GM21423 (cell line): Measurements from ENCODE around the gene CIC.
"Not testable (repeated sequence)": the region's sequence is repeated elsewhere in the genome, so short reads cannot be mapped to it uniquely, and the experiment has no call there.

Source experiments
- ATAC-seq: cut with Tn5 transposase; IDR thresholded peaks from one replicate; pipeline ENCODE4 v1.9.1; 2021; ENCODE audit warnings: mild to moderate bottlenecking, moderate library complexity; ENCODE audit not compliant: unreplicated experiment

CIC gene

DNA sequence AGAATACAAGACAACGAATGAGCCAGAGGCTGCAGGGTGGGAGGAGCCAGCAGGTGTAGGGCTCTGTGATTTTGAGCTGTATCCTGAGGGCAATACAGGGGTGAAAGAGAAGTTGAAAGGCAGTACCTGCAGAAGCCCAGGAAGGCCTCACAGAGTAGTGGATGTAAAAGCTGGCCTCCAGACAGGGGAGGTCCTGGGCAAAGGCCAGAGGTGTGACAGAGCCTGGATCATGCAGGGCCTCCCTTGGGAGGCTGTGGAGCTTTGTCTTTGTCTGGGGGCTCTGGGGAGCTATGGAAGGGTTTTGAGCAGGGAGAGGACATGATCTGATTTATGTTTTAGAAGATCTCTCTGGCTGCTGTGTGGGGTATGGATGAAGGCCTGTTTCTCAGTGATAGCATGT, 59.1 kb downstream of the CIC start:
- no peak for ATAC-seq

DNA sequence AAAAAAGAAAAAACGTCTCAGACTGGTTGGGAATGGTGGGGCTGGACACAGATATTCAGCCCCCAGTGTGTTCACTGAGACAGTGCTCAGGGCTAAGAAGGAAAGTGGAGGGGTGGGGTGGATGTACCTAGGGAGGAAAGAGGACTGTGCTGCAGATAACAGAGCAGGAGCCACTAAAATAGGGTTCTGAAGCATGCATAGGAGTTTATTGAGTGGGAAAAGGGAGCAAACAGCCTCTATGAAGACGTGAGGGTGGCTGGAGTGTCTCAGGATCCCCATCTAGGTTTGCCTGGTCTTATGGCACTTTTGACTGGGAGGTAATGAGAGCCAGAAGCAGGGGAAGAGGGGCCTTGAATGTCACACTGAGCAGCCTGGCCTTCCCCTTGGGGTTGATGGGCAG, 59.8 kb downstream of the CIC start:
- no peak for ATAC-seq

GRCh38 chr19:42330241-42330711, 61.2 kb downstream of the CIC start:
- ATAC-seq: no peak

DNA sequence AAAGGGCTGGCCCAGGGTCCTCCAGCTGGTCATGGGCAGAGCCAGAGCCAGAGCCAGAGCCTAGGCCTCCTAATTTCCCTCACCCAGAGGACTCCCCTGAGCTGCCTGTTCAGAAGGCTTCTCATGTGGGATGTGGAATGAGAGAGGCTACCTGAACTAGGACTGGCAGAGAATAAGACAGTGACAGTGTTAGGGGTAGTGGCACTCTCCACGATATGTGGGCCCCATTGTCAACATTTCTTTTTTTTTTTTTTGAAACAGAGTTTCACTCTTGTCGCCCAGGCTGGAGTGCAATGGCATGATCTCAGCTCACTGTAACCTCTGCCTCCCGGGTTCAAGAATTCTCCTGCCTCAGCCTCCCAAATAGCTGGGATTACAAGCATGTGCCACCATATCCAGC, 62.3 kb downstream of the CIC start:
- ATAC-seq: not testable (repeated sequence)

GRCh38 chr19:42332059-42332458, 63.0 kb downstream of the CIC start:
- ATAC-seq: no peak

- ATAC-seq: no peak
Measured at GRCh38 chr19:42333018-42333417, 64.0 kb downstream of the CIC start.

- ATAC-seq: no peak
Measured at GRCh38 chr19:42333975-42334696, 65.1 kb downstream of the CIC start.

- ATAC-seq: no peak
Measured at GRCh38 chr19:42334697-42335373, 65.8 kb downstream of the CIC start.

DNA sequence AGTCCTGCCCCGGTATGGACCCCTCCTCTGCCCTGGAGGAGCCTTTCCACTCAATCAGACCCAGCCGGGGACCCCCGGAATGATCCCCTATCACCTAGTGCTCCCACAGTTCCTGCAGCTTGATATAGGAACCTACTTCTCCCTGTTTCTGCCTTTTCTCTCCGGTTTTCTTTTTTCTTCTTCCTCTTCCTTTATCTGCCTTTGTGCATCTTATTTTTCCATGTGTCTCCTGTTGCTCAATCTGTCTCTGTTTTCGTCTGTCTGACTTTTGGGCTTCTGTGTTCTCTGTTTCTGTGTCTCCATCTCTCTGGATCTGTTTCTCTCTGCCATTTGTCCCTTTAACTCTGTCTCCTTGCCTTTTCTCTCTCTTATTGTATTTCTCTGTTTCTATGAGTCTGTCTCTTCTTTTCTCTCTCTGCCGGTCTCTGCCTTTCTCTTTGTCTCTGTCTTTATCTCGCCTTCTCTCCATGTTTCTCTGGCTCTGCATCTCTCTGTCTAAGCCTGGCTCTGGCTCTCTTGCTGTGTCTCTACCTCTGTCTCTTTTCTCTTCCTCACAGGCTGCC, 66.4 kb downstream of the CIC start:
- no peak for ATAC-seq

GRCh38 chr19:42335971-42336370, 66.9 kb downstream of the CIC start:
- no peak for ATAC-seq

DNA sequence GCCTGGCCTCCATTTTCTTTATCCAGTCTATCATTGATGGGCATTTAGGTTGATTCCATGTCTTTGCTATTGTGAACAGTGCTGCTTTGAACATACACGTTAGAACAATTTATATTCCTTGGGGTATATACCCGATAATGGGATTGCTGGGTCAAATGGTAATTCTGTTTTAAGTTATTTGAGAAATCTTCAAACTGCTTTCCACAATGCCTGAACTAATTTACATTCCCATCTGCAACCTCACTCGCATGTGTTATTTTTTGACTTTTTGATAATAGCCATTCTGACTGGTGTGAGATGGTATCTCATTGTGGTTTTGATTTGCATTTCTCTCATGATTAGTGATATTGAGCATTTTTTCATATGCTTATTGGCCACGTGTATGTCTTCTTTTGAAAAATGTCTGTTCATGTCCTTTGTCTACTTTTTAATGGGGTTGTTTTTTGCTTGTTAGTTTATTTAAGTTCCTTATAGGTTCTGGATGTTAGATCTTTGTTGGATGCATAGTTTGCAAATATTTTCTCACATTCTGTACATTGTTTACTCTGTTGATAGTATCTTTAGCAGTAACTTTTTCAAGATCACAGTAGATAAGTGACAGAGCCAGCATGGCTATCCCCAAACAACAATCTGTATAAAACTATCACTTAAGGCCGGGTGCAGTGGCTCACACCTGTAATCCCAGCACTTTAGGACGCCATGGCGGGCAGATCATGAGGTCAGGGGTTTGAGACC, 70.2 kb downstream of the CIC start:
- ATAC-seq: not testable (repeated sequence)

DNA sequence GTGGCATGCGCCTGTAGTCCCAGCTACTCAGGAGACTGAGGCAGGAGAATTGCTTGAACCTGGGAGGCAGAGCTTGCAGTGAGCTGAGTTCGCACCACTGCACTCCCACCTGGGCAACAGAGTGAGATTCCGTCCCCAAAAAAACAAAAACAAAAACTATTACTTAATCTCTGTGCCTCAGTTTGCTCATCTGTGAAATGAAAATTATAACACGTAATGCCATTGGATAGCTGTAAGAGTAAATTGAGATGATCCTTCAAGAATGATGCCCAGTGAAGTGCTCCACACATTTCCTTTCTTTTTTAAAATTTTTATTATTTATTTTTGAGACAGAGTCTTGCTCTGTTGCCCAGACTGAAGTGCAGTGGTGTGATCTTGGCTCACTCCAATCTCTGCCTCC, 70.9 kb downstream of the CIC start:
- not testable (repeated sequence) for ATAC-seq

DNA sequence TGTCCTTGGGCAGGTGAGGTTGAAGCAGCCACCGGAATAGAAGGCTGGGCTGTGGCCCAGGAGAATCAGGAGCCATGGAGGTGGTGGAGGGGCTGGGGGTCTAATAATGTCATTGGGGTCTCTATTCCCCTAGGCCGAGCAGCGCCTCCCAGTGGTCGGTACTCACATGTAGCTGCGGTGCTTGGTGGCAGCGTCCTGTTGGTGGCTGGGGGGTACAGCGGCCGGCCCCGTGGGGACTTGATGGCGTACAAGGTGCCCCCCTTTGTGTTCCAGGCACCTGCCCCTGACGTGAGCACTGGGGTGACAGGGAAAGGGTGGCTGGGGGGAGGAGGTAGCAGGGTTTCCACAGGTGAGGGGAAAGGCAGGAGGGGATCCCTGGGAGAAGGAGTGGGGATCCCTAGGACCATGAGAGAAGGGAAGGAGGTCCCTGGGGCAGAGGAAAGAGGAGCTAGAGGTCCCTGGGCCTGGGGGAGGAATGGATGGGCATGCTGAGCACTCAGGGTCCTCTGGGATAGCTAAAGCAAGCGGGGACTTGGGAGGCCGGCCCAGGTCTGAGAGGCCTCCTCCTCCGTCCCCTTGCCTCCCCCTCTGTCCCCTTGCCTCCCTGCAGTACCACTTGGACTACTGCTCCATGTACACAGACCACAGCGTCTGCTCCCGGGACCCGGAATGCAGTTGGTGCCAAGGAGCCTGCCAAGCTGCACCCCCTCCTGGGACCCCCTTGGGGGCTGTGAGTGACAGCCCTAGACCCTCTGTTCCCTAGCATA, 74.5 kb downstream of the CIC start:
- no peak for ATAC-seq

- no peak for ATAC-seq
Measured at GRCh38 chr19:42344336-42344893, 75.4 kb downstream of the CIC start.
